Heart left ventricle (tissue), 13 donors: ENCODE data around the gene SUSD1.

Experiments used
- POLR2A ChIP-seq, 2 donors: fragments of 450-650 bp; IDR thresholded peaks; one replicate each; pipeline ENCODE4 v1.6.1; 2017; ENCODE audit warnings: antibody characterized with exemption in 2 of 2, mild to moderate bottlenecking in 2 of 2, moderate library complexity in 2 of 2
- TF ChIP-seq, protein P1 (sequence below), 12 donors: fragments of 200-600 bp; sonication (generic) in 4 of 12; IDR thresholded peaks; one replicate each; pipeline versions ENCODE4 v1.5.0 to v1.8.0; 2018 to 2022; ENCODE audit warnings: antibody characterized with exemption in 12 of 12, mild to moderate bottlenecking in 5 of 12
- donor health status: ischemic (EF 13 %, LVEDD 7.1; RV severe dilation, severe dysfunction).
- donor health status: DM: no; HTN: yes; CAD: no.
- donor health status: DM: no; HTN: no; CAD: no.
- donor health status: ischemic (EF 25% LVEDD 6.9; RV normal size, moderate dysfunction).
- donor health status: ischemic (EF 25% LVEDD 5.7; RV mildly dilated, moderate dysfunction).
- donor health status: ischemic (EF 35%, LVEDD 5.7; RV mildly dilated, moderate dysfunction).
- donor health status: nonischemic (EF 11% LVEDD 7.7; RV severe dilation, severe dysfunction).
- donor health status: DM: yes; HTN: yes; CAD: no.
- donor health status: PGD.
- donor health status: ischemic (EF 29% LVEDD 5.4; RV normal size, mild dysfunction).
- donor health status: nonischemic (EF 23%, LVEDD 6.1; RV moderate dilation, normal function).

DNA sequence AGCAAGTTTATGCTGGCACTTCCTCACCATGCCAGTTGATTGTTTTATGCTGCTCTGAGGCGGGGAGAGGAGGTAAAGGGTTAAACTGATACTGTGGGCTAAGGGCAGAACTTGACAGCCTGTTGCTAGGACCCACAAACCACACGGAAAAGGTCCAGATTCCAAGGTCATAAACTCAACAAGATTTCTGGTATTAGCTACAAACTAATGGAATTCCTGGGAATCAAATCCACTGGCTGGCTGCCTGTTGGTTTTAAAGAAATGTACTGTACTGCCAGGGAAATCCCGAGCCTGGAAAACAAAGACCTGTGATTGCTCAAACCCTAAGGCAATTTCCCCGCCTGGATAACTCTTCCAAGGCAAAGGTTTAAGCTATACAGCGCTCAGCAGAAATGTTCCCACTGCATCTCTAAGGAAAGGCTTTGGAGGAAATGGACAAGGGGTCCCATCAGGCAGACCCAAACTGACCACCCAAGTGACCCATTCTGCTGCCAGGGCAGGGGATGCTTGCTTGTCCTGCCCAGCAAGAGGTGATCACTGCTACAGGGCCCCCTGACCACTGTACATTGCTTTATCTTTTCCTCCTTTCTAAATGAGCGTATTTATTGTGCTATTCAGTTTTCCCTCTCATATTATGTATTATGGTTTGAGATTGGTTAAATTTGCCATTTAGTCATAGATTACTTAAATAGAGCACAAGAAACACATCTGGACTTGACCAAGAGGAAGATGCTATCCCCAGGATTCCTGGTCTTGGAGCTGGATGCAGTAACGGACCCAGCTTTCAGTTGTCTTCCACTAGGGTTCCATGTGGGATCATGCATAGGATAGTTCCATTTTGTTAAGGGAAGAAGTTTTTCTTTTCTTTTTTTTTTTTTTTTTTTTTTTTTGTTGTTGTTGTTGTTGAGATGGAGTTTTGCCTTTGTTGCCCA is 124.3 kb downstream of the SUSD1 start:
- TF ChIP-seq POLR2A (IDR thresholded peaks at IDR 0.05): no peak
- TF ChIP-seq, protein P1, sequence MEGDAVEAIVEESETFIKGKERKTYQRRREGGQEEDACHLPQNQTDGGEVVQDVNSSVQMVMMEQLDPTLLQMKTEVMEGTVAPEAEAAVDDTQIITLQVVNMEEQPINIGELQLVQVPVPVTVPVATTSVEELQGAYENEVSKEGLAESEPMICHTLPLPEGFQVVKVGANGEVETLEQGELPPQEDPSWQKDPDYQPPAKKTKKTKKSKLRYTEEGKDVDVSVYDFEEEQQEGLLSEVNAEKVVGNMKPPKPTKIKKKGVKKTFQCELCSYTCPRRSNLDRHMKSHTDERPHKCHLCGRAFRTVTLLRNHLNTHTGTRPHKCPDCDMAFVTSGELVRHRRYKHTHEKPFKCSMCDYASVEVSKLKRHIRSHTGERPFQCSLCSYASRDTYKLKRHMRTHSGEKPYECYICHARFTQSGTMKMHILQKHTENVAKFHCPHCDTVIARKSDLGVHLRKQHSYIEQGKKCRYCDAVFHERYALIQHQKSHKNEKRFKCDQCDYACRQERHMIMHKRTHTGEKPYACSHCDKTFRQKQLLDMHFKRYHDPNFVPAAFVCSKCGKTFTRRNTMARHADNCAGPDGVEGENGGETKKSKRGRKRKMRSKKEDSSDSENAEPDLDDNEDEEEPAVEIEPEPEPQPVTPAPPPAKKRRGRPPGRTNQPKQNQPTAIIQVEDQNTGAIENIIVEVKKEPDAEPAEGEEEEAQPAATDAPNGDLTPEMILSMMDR (IDR thresholded peaks at IDR 0.05): no peak
